GM12891 (cell line): ENCODE data around the gene PNPO.

Experiments used
- POLR2A ChIP-seq: IDR thresholded peaks from 2 replicates; pipeline ENCODE4 v1.6.1; 2011; ENCODE audit warnings: low read depth, low read length, control low read depth
- POLR2AphosphoS5 ChIP-seq: IDR thresholded peaks from 2 replicates; pipeline ENCODE4 v1.6.1; 2011; ENCODE audit warnings: low read depth, low read length, control low read depth
- POU2F2 ChIP-seq: IDR thresholded peaks from 2 replicates; pipeline ENCODE4 v1.6.1; 2011; ENCODE audit warnings: low read depth, mild to moderate bottlenecking, control low read depth, low read length, moderate library complexity
- TAF1 ChIP-seq: IDR thresholded peaks from 2 replicates; pipeline ENCODE4 v1.6.1; 2011; ENCODE audit warnings: low read depth, low read length, control low read depth

DNA sequence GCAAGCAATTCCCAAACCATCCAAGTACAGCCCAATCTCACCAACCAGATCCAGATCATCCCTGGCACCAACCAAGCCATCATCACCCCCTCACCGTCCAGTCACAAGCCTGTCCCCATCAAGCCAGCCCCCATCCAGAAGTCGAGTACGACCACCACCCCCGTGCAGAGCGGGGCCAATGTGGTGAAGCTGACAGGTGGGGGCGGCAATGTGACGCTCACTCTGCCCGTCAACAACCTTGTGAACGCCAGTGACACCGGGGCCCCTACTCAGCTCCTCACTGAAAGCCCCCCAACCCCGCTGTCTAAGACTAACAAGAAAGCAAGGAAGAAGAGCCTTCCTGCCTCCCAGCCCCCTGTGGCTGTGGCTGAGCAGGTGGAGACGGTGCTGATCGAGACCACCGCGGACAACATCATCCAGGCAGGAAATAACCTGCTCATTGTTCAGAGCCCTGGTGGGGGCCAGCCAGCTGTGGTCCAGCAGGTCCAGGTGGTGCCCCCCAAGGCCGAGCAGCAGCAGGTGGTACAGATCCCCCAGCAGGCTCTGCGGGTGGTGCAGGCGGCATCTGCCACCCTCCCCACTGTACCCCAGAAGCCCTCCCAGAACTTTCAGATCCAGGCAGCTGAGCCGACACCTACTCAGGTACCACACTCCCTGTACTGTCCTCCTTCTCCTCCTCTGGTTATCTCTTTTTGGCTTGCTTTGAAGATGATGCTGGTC is 24.7 kb upstream of the PNPO start:
- no peak for TF ChIP-seq POLR2AphosphoS5
- TF ChIP-seq POU2F2 = no peak
- no peak for TF ChIP-seq POLR2A
- no peak for TF ChIP-seq TAF1
